DOHH2 (cell line): ENCODE results near the gene RRAS.
A peak's percentile ranks its signal among the peaks of the same experiment; 100 is the strongest.

Experiments used
- H3F3A ChIP-seq: fragments of 200-600 bp; sonication (generic), shearing (Covaris generic); 2 replicates; pipeline ENCODE4 v1.6.0; 2016; ENCODE audit warnings: antibody characterized with exemption, mild to moderate bottlenecking; ENCODE audit not compliant: control insufficient read depth, insufficient read depth
- H3K27ac ChIP-seq: fragments of 200-600 bp; sonication (generic); 2 replicates; pipeline ENCODE4 v1.5.1; 2014; ENCODE audit warnings: low read depth, mild to moderate bottlenecking, low read length, moderate library complexity
- H3K27me3 ChIP-seq: fragments of 200-600 bp; sonication (generic); 2 replicates; pipeline ENCODE4 v1.6.1; 2014; ENCODE audit warnings: mild to moderate bottlenecking, low read length, mixed read lengths; ENCODE audit not compliant: control insufficient read depth
- H3K36me3 ChIP-seq: fragments of 200-600 bp; sonication (generic); 2 replicates; pipeline ENCODE4 v1.6.1; 2014; ENCODE audit warnings: mild to moderate bottlenecking, low read length, moderate library complexity, mixed read lengths; ENCODE audit not compliant: control insufficient read depth
- H3K4me1 ChIP-seq: fragments of 200-600 bp; sonication (generic); 2 replicates; pipeline ENCODE4 v1.6.1; 2014; ENCODE audit warnings: mild to moderate bottlenecking, low read length, mixed read lengths; ENCODE audit not compliant: control insufficient read depth
- H3K4me2 ChIP-seq: fragments of 200-600 bp; sonication (generic); 2 replicates; pipeline ENCODE4 v1.6.0; 2014; ENCODE audit warnings: mild to moderate bottlenecking, low read length, moderate library complexity
- H3K4me3 ChIP-seq: fragments of 200-600 bp; sonication (generic); 2 replicates; pipeline ENCODE4 v1.5.1; 2014; ENCODE audit warnings: mild to moderate bottlenecking, low read length, mixed read lengths
- H3K79me2 ChIP-seq: fragments of 200-600 bp; sonication (generic); 2 replicates; pipeline ENCODE4 v1.6.1; 2014; ENCODE audit warnings: mild to moderate bottlenecking, low read length, mixed read lengths; ENCODE audit not compliant: control insufficient read depth
- H3K9me2 ChIP-seq: fragments of 200-600 bp; sonication (generic); replicated peaks from 2 replicates; pipeline ENCODE4 v1.6.1; 2014; ENCODE audit warnings: mild to moderate bottlenecking, low read length, mixed read lengths; ENCODE audit not compliant: control insufficient read depth
- H3K9me3 ChIP-seq: fragments of 200-600 bp; sonication (generic); 2 replicates; pipeline ENCODE4 v1.6.1; 2014; ENCODE audit warnings: antibody characterized with exemption, low read length, mixed read lengths; ENCODE audit not compliant: control insufficient read depth, insufficient read depth
- H4K20me1 ChIP-seq: fragments of 200-600 bp; sonication (generic); 2 replicates; pipeline ENCODE4 v1.6.0; 2014; ENCODE audit warnings: low read depth, mild to moderate bottlenecking, antibody characterized with exemption, low read length, moderate library complexity; ENCODE audit not compliant: control insufficient read depth, insufficient read depth
- EZH2phosphoT487 ChIP-seq: fragments of 200-600 bp; sonication (generic); IDR thresholded peaks from 2 replicates; pipeline ENCODE4 v1.6.1; 2017; ENCODE audit warnings: borderline replicate concordance, mild to moderate bottlenecking, antibody characterized with exemption, low read length, moderate library complexity, mixed read lengths
- TF ChIP-seq, protein P1 (sequence below): fragments of 200-600 bp; sonication (generic); IDR thresholded peaks from one replicate; pipeline ENCODE4 v1.5.1; 2014; ENCODE audit warnings: antibody characterized with exemption, mild to moderate bottlenecking, low read depth, low read length; ENCODE audit not compliant: poor library complexity, severe bottlenecking

Gene RRAS

DNA sequence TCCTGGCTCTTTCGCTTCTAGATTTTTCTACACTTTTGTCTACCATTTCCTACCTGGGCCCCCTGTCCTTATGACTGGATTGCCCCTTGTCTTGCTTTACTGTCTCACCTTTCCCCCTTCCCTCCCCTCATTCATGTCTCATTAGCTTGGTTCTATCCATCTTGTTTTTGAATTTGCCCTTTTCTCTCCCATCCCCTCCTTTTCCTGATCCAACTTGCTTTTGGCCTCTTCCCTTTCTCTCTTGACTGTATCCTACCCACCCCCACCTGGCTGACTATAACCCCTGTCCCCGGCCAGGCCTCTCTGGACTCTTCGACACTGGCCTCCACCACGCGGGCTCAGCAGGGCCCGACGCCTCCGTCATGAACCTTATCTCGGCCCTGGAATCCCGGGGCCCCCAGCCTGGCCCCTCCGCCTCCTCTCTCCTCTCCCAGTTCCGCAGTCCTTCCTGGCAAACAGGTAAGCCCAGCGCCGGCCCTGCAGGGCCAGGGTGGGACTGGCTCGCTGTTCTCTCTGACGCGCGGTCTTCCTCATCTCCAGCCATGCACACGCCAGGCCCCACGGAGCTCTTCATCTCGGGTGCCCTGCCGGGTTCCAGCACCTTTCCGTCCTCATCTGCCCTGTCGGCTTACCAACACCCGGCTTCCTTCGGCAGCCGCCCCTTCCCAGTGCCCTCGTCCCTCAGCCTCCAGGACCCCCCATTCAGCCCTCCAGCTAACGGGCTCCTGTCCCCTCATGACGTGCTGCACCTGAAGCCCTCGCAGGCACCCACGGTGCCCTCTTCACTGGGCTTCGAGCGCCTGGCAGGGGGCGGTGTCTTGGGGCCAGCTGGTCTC, 45.6 kb downstream of the RRAS start:
- peaks cover 23% of the 10 kb centered on the region for H3F3A ChIP-seq
- peaks cover 64% of the 10 kb centered on the region for H3K36me3 ChIP-seq
- peak overlapping the region; percentile 91; the same call in 1 of the 2 replicates for H3K4me3 ChIP-seq
- no peaks in the 10 kb centered on the region; the same call in 1 of the 2 replicates for H4K20me1 ChIP-seq
- H3K27ac ChIP-seq = no peak overlapping the region
- H3K4me1 ChIP-seq = peaks cover 21% of the 10 kb centered on the region
- no peaks in the 10 kb centered on the region for H3K27me3 ChIP-seq
- peak overlapping the region; percentile 85 for H3K4me2 ChIP-seq
- no peaks in the 10 kb centered on the region for H3K9me2 ChIP-seq
- TF ChIP-seq EZH2phosphoT487 = no peak
- TF ChIP-seq, protein P1, sequence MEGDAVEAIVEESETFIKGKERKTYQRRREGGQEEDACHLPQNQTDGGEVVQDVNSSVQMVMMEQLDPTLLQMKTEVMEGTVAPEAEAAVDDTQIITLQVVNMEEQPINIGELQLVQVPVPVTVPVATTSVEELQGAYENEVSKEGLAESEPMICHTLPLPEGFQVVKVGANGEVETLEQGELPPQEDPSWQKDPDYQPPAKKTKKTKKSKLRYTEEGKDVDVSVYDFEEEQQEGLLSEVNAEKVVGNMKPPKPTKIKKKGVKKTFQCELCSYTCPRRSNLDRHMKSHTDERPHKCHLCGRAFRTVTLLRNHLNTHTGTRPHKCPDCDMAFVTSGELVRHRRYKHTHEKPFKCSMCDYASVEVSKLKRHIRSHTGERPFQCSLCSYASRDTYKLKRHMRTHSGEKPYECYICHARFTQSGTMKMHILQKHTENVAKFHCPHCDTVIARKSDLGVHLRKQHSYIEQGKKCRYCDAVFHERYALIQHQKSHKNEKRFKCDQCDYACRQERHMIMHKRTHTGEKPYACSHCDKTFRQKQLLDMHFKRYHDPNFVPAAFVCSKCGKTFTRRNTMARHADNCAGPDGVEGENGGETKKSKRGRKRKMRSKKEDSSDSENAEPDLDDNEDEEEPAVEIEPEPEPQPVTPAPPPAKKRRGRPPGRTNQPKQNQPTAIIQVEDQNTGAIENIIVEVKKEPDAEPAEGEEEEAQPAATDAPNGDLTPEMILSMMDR = no peak
- peaks cover 73% of the 10 kb centered on the region for H3K79me2 ChIP-seq
- no peaks in the 10 kb centered on the region for H3K9me3 ChIP-seq

DNA sequence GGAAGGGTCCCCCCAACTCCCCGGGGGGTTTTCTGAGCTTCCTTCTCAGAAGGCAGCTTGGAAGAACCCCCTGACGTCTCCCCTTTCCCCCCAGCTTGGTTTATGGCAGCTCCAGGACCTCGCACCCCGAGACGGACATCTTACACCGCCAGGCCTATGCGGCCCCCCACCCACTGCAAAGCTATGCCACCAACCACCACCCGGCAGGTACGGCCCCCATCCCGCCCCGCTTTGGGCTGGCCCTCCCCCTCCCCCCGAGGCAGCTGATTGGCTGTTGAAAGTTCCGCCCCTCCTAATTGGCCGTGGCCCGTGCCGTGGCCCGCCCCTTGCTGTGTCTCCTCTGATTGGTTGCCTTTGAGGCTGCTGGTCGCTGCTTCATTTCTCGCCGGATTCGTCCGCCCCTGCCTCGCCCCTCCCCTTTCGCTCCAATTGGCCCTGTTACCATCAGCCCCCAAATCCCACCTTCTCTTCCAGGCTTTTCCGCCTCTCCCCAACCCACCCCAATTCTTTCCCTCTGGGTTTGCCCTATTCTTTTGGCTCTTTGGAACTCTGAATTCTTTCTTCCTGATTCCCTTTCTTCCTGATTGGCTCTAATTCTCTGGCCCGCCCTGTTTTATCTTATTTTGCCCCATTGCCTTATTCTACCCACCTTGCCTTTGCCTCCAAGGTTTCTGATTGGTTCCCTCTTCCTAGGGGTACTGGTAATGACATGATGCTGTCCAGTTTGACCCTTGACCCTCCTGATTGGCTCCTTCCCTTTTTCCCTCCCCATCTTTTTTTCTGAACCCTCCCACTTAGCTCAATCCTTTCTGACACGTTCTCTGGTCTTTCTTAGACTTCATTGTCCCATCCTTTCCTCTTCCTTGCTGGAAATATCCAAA, 46.5 kb downstream of the RRAS start:
- H3F3A ChIP-seq = peaks cover 24% of the 10 kb centered on the region
- peak overlapping the region; percentile 100 for H3K27ac ChIP-seq
- H3K4me1 ChIP-seq = peaks cover 22% of the 10 kb centered on the region
- peak overlapping the region; percentile 91 for H3K4me3 ChIP-seq
- no peak for TF ChIP-seq EZH2phosphoT487
- TF ChIP-seq, protein P1 = no peak
- no peaks in the 10 kb centered on the region; the same call in 1 of the 2 replicates for H4K20me1 ChIP-seq
- peak overlapping the region; percentile 85 for H3K4me2 ChIP-seq
- peaks cover 65% of the 10 kb centered on the region for H3K79me2 ChIP-seq
- no peaks in the 10 kb centered on the region for H3K9me2 ChIP-seq
- peaks cover under 1% of the 10 kb centered on the region; the same call in 1 of the 2 replicates for H3K27me3 ChIP-seq
- no peaks in the 10 kb centered on the region for H3K9me3 ChIP-seq
- H3K36me3 ChIP-seq = peaks cover 55% of the 10 kb centered on the region

DNA sequence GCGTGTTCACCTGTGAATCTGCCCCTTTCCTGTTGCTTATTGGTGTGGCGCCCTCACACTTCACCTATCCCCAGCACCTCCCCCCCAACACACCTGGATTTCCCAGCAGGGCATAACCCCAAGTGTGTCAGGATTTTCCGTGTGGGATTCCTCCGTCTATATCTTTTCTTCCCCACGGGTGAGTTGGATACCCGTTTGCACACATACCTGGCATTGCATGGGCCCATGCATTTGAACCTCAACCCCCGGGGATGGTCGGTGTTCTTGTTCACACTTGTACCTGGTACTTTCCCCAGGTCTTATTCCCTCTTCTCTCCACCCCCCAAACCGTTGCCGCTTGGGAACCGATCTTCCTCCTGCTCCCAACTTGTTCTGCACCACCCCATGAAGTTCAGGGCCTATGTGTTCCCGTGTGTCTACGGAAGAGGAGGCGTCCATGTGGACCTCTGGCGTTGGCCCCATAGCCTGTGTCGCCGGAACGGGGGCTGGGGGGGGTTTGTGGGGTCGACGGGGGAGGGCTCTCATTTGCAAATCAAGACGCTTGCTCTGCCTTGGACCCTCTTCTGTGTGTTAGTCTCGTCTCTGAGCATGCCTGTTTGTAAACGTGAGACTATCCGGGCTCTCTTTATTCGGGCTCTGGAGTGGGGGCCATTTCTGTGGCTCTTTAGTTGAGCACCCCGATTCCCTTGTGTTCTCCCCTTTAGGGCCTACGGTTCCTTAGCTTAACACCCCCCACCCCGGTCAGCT, 47.3 kb downstream of the RRAS start:
- Histone ChIP-seq H3K27ac (peak overlapping the region; percentile 100), H3K9me3 (no peaks in the 10 kb centered on the region), H3K79me2 (peaks cover 63% of the 10 kb centered on the region), H3K4me3 (peak overlapping the region; percentile 91), H3K27me3 (peaks cover 4% of the 10 kb centered on the region; the same call in 1 of the 2 replicates), H3F3A (peaks cover 24% of the 10 kb centered on the region), H3K36me3 (peaks cover 49% of the 10 kb centered on the region), H4K20me1 (no peaks in the 10 kb centered on the region; the same call in 1 of the 2 replicates), H3K4me1 (peaks cover 22% of the 10 kb centered on the region), H3K9me2 (no peaks in the 10 kb centered on the region), H3K4me2 (peak overlapping the region; percentile 85)
- no peak for TF ChIP-seq EZH2phosphoT487
- TF ChIP-seq, protein P1 = no peak
